Measurements from ENCODE around the gene GAMT. TPM values are rescaled to one million over a fixed set of nuclear protein-coding genes. Genes with fewer than 3 reads are reported as not detected.

GAMT gene
- total RNA-seq, 1 donor from 2014 or later = 56.4 TPM

- Histone ChIP-seq H3K9me3 (no peaks in the 10 kb centered on the region), H3K4me1 (peaks cover 41 to 48% of the 10 kb centered on the region in 2 donors), H3K4me3 (no peak overlapping the region), H3K27me3 (no peaks in the 10 kb centered on the region), H3K27ac (peak overlapping the region; percentile 34 to 47), H3K36me3 (peaks cover 0 to 4% of the 10 kb centered on the region in 2 donors)
- intact Hi-C loops (cut with DNase I) = no loop called here
- TF ChIP-seq CTCF (IDR thresholded peaks at IDR 0.05) = no peak
- DNase-seq (ENCODE audit: low spot score in 2 of 2) = no peak
Measured at GRCh38 chr19:1411255-1412191, 10.2 kb upstream of the GAMT start.

DNA sequence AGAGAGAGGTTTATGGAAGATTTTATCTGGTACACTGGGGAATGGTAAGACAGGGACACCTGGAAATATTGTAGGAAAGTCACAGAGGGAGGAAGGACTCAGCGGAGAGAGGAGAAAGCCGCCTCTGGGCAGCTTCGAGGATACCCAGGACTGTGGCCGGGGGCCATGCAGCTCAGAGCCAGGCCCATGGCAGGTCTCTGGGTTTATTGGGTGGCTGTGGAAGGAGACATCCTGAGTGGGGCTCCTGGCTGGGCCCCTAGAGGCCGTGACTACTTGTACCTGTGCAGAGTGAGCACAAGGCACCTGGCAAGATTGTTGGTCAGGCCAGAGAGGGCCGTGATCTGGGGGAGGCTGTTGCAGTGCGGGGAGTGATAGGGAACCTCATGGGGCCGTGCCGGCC is 9.4 kb upstream of the GAMT start:
- Histone ChIP-seq H3K27me3 (no peaks in the 10 kb centered on the region), H3K27ac (peak overlapping the region; percentile 34 to 47), H3K9me3 (no peaks in the 10 kb centered on the region), H3K36me3 (peaks cover 0 to 4% of the 10 kb centered on the region in 2 donors), H3K4me1 (peaks cover 33 to 40% of the 10 kb centered on the region in 2 donors), H3K4me3 (no peak overlapping the region)
- intact Hi-C loops (cut with DNase I) = no loop called here
- DNase-seq (ENCODE audit: low spot score in 2 of 2) = no peak
- TF ChIP-seq CTCF (IDR thresholded peaks at IDR 0.05) = no peak

- peak overlapping the region in 1 of 2 donors; percentile 47 for H3K27ac ChIP-seq
- no peak for DNase-seq (ENCODE audit: low spot score in 2 of 2)
- H3K9me3 ChIP-seq = no peaks in the 10 kb centered on the region
- peak overlapping the region in 1 of 2 donors; percentile 99 for H3K4me3 ChIP-seq
- peaks cover 31 to 36% of the 10 kb centered on the region in 2 donors for H3K4me1 ChIP-seq
- H3K36me3 ChIP-seq = peaks cover 0 to 4% of the 10 kb centered on the region in 2 donors
- no peak for TF ChIP-seq CTCF (IDR thresholded peaks at IDR 0.05)
- intact Hi-C loops (cut with DNase I) = no loop called here
- H3K27me3 ChIP-seq = no peaks in the 10 kb centered on the region
Measured at GRCh38 chr19:1410136-1410786, 8.9 kb upstream of the GAMT start.

- no peak for TF ChIP-seq CTCF (IDR thresholded peaks at IDR 0.05)
- peaks cover 31 to 33% of the 10 kb centered on the region in 2 donors for H3K4me1 ChIP-seq
- intact Hi-C loops (cut with DNase I) = loop anchor here (2.0 kb wide), 1 partner anchor 131 kb away; no protein-coding TSS in a partner anchor
- DNase-seq (ENCODE audit: low spot score in 2 of 2) = no peak
- H3K36me3 ChIP-seq = peaks cover 0 to 4% of the 10 kb centered on the region in 2 donors
- no peaks in the 10 kb centered on the region for H3K9me3 ChIP-seq
- peak overlapping the region; percentile 95 to 99 for H3K4me3 ChIP-seq
- H3K27ac ChIP-seq = peak overlapping the region; percentile 96
- H3K27me3 ChIP-seq = no peaks in the 10 kb centered on the region
Measured at GRCh38 chr19:1409204-1410005, 8.1 kb upstream of the GAMT start.
